ENCODE measurements around the gene GRM1. TPM values are rescaled to one million over a fixed set of nuclear protein-coding genes. Genes with fewer than 3 reads are reported as not detected.

The GRM1 gene
- total and polyA plus RNA-seq, 2 donors (not counting 1 experiment from before 2014, with no cell fraction given) = 0.17 TPM; not detected in 1

GRCh38 chr6:146363838-146364607 lies 335.2 kb downstream of the GRM1 start:
- H3K27me3 ChIP-seq (ENCODE audit: control insufficient read depth, insufficient read depth, low read length) = no peaks in the 10 kb centered on the region
- H3K9me3 ChIP-seq (ENCODE audit: control insufficient read depth, insufficient read depth, low read depth, low read length) = no peaks in the 10 kb centered on the region
- TF ChIP-seq, protein P1, sequence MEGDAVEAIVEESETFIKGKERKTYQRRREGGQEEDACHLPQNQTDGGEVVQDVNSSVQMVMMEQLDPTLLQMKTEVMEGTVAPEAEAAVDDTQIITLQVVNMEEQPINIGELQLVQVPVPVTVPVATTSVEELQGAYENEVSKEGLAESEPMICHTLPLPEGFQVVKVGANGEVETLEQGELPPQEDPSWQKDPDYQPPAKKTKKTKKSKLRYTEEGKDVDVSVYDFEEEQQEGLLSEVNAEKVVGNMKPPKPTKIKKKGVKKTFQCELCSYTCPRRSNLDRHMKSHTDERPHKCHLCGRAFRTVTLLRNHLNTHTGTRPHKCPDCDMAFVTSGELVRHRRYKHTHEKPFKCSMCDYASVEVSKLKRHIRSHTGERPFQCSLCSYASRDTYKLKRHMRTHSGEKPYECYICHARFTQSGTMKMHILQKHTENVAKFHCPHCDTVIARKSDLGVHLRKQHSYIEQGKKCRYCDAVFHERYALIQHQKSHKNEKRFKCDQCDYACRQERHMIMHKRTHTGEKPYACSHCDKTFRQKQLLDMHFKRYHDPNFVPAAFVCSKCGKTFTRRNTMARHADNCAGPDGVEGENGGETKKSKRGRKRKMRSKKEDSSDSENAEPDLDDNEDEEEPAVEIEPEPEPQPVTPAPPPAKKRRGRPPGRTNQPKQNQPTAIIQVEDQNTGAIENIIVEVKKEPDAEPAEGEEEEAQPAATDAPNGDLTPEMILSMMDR (conservative IDR thresholded peaks at IDR 0.05 in 1 of 2, IDR thresholded peaks at IDR 0.05 in 1 of 2; ENCODE audit: low read depth in 1 of 2, low read length in 2 of 2) = no peak
- TF ChIP-seq EZH2 (IDR thresholded peaks at IDR 0.05; ENCODE audit: low read length, missing control alignments) = no peak
- no peak overlapping the region for H3K4me2 ChIP-seq (ENCODE audit: extremely low read depth, insufficient read depth, low read length)
- DNase-seq (ENCODE audit: low read depth in 2 of 2) = no peak
- H3K79me2 ChIP-seq (ENCODE audit: control insufficient read depth, insufficient read depth, low read length) = no peaks in the 10 kb centered on the region
- H3K9ac ChIP-seq (ENCODE audit: insufficient read depth, low read length) = no peak overlapping the region
- no peak overlapping the region for H3K4me3 ChIP-seq (replicated peaks in 1 of 4; ENCODE audit: control extremely low read depth in 1 of 4, insufficient read depth in 1 of 4, low read depth in 3 of 4, low read length in 4 of 4)
- H3K27ac ChIP-seq (ENCODE audit: insufficient read depth, low read length) = no peak overlapping the region
- H3K36me3 ChIP-seq (ENCODE audit: control insufficient read depth, insufficient read depth, low read length) = no peaks in the 10 kb centered on the region
- no peaks in the 10 kb centered on the region for H3K4me1 ChIP-seq (ENCODE audit: control insufficient read depth, extremely low read depth, insufficient read depth, low read length)
- H4K20me1 ChIP-seq (ENCODE audit: control insufficient read depth, extremely low read depth, insufficient read depth, low read length) = no peaks in the 10 kb centered on the region
- no peak overlapping the region for H2AFZ ChIP-seq (ENCODE audit: low read length)

DNA sequence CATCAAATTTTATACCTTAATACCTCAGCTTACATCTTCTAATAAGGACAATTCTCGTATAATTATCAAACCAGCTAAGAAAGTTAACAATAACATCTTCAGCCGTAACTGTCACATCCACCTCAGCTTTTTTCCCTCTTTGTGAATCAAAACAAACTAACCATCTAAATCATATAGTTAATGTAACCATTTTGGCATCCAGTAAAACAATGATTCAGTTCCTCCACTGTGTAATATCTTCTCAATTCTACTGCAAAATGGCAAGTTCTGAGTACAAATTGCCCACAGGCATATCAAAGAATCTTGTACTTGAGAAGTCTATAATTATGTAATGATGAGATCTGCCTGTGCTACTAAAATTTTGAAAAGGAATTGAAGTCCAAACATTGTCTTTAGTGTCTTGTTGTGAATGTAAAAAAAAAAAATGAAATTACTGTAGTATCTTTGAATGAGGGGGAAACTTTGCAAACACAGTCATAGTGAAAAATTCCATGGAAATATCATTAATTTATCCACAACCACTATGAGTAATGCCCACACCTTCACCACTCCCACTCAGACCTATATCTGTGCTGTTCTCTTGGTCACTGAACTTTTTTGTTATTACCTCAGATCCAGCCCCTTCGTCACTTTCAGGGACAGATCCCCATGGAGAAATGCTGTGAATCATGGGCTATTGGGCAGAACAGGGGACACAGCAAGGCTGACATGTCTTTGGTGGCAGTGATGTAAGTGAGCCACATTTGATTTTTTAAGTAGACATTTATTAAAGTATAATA lies 336.1 kb downstream of the GRM1 start:
- DNase-seq (ENCODE audit: low read depth in 2 of 2) = peak in 1 of 2 donors; percentile 27
- no peak overlapping the region for H3K9ac ChIP-seq (ENCODE audit: insufficient read depth, low read length)
- no peaks in the 10 kb centered on the region for H3K27me3 ChIP-seq (ENCODE audit: control insufficient read depth, insufficient read depth, low read length)
- H3K4me2 ChIP-seq (ENCODE audit: extremely low read depth, insufficient read depth, low read length) = no peak overlapping the region
- H3K4me3 ChIP-seq (replicated peaks in 1 of 4; ENCODE audit: control extremely low read depth in 1 of 4, insufficient read depth in 1 of 4, low read depth in 3 of 4, low read length in 4 of 4) = no peak overlapping the region
- H3K9me3 ChIP-seq (ENCODE audit: control insufficient read depth, insufficient read depth, low read depth, low read length) = no peaks in the 10 kb centered on the region
- H3K36me3 ChIP-seq (ENCODE audit: control insufficient read depth, insufficient read depth, low read length) = no peaks in the 10 kb centered on the region
- H2AFZ ChIP-seq (ENCODE audit: low read length) = no peak overlapping the region
- no peaks in the 10 kb centered on the region for H3K4me1 ChIP-seq (ENCODE audit: control insufficient read depth, extremely low read depth, insufficient read depth, low read length)
- H3K79me2 ChIP-seq (ENCODE audit: control insufficient read depth, insufficient read depth, low read length) = no peaks in the 10 kb centered on the region
- H4K20me1 ChIP-seq (ENCODE audit: control insufficient read depth, extremely low read depth, insufficient read depth, low read length) = no peaks in the 10 kb centered on the region
- H3K27ac ChIP-seq (ENCODE audit: insufficient read depth, low read length) = no peak overlapping the region
- no peak for TF ChIP-seq EZH2 (IDR thresholded peaks at IDR 0.05; ENCODE audit: low read length, missing control alignments)
- TF ChIP-seq, protein P1 (conservative IDR thresholded peaks at IDR 0.05 in 1 of 2, IDR thresholded peaks at IDR 0.05 in 1 of 2; ENCODE audit: low read depth in 1 of 2, low read length in 2 of 2) = no peak

DNA sequence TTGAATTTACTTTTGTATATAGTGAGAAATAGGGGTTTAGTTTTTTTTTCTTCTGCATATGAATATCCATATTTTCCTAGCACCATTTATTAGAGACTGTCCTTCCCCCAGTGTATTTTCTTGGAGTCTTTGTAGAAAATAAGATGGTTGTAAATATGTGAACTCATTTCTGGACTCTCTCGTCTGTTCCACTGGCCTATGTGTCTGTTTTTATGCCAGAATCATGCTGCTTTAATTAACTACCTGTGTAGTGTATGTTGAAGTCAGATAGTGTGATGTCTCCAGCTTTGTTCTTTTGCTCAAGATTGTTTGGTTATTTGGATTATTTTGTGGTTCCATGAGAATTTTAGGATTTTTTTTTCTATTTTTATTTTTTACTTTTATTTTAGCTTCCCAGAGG lies 338.2 kb downstream of the GRM1 start:
- H3K9ac ChIP-seq (ENCODE audit: insufficient read depth, low read length) = no peak overlapping the region
- H3K27ac ChIP-seq (ENCODE audit: insufficient read depth, low read length) = no peak overlapping the region
- H3K36me3 ChIP-seq (ENCODE audit: control insufficient read depth, insufficient read depth, low read length) = no peaks in the 10 kb centered on the region
- no peaks in the 10 kb centered on the region for H4K20me1 ChIP-seq (ENCODE audit: control insufficient read depth, extremely low read depth, insufficient read depth, low read length)
- H3K9me3 ChIP-seq (ENCODE audit: control insufficient read depth, insufficient read depth, low read depth, low read length) = no peaks in the 10 kb centered on the region
- no peak overlapping the region for H3K4me2 ChIP-seq (ENCODE audit: extremely low read depth, insufficient read depth, low read length)
- no peaks in the 10 kb centered on the region for H3K79me2 ChIP-seq (ENCODE audit: control insufficient read depth, insufficient read depth, low read length)
- H3K4me1 ChIP-seq (ENCODE audit: control insufficient read depth, extremely low read depth, insufficient read depth, low read length) = no peaks in the 10 kb centered on the region
- DNase-seq (ENCODE audit: low read depth in 2 of 2) = no peak
- no peak overlapping the region for H2AFZ ChIP-seq (ENCODE audit: low read length)
- H3K27me3 ChIP-seq (ENCODE audit: control insufficient read depth, insufficient read depth, low read length) = no peaks in the 10 kb centered on the region
- H3K4me3 ChIP-seq (replicated peaks in 1 of 4; ENCODE audit: control extremely low read depth in 1 of 4, insufficient read depth in 1 of 4, low read depth in 3 of 4, low read length in 4 of 4) = no peak overlapping the region
- no peak for TF ChIP-seq EZH2 (IDR thresholded peaks at IDR 0.05; ENCODE audit: low read length, missing control alignments)
- TF ChIP-seq, protein P1 (conservative IDR thresholded peaks at IDR 0.05 in 1 of 2, IDR thresholded peaks at IDR 0.05 in 1 of 2; ENCODE audit: low read depth in 1 of 2, low read length in 2 of 2) = no peak
